Upper lobe of left lung (tissue), 4 donors: ENCODE results near the gene MAMDC2.

Experiments
- EP300 ChIP-seq, 4 donors: sonication (generic); formaldehyde crosslinking; IDR thresholded peaks; one replicate each; pipeline ENCODE4 v1.5.1; 2017; ENCODE audit warnings: antibody characterized with exemption in 4 of 4, control low read depth in 2 of 4
- POLR2A ChIP-seq, 4 donors: fragments of 450-650 bp; IDR thresholded peaks; one replicate each; pipeline ENCODE4 v1.5.1; 2016 to 2017; ENCODE audit warnings: antibody characterized with exemption in 4 of 4, mild to moderate bottlenecking in 2 of 4
- TF ChIP-seq, protein P1 (sequence below), 6 experiments: fragments of 450-650 bp in 4 of 6; fragments of 200-600 bp in 2 of 6; sonication (generic) in 2 of 6; IDR thresholded peaks; one replicate each; pipeline ENCODE4 v1.5.1; 2016 to 2019; ENCODE audit warnings: antibody characterized with exemption in 6 of 6

GRCh38 chr9:70058569-70059116, 15.0 kb downstream of the MAMDC2 start:
- TF ChIP-seq POLR2A (IDR thresholded peaks at IDR 0.05) = no peak
- TF ChIP-seq EP300 (IDR thresholded peaks at IDR 0.05) = no peak
- TF ChIP-seq, protein P1, sequence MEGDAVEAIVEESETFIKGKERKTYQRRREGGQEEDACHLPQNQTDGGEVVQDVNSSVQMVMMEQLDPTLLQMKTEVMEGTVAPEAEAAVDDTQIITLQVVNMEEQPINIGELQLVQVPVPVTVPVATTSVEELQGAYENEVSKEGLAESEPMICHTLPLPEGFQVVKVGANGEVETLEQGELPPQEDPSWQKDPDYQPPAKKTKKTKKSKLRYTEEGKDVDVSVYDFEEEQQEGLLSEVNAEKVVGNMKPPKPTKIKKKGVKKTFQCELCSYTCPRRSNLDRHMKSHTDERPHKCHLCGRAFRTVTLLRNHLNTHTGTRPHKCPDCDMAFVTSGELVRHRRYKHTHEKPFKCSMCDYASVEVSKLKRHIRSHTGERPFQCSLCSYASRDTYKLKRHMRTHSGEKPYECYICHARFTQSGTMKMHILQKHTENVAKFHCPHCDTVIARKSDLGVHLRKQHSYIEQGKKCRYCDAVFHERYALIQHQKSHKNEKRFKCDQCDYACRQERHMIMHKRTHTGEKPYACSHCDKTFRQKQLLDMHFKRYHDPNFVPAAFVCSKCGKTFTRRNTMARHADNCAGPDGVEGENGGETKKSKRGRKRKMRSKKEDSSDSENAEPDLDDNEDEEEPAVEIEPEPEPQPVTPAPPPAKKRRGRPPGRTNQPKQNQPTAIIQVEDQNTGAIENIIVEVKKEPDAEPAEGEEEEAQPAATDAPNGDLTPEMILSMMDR (IDR thresholded peaks at IDR 0.05) = no peak
